Endothelial cell of umbilical vein (primary cell): ENCODE data around the gene URGCP. TPM values are rescaled to one million over a fixed set of nuclear protein-coding genes. Genes with fewer than 3 reads are reported as not detected.

Experiments used
- BruUV-seq: library from RNA; stranded (reverse); fragments of 400-500 nt; replicated peaks from 2 replicates; lab custom pipeline; 2021; lab: Mats Ljungman, UMichigan
- CTCF ChIA-PET: fragments of 300-600, 350-600 bp; sonication (Branson Sonifier 250); formaldehyde crosslinking; loops from one replicate; lab custom pipeline; 2021; ENCODE audit warnings: antibody characterized with exemption, inconsistent platforms; lab: Charles Lee
- POLR2A ChIA-PET: fragments of 300-600, 350-600 bp; sonication (Branson Sonifier 250); formaldehyde crosslinking; loops from one replicate; lab custom pipeline; 2021; ENCODE audit warnings: antibody characterized with exemption, inconsistent platforms; lab: Charles Lee
- DNase-seq: peaks from one replicate; pipeline ENCODE4 v3.0.0-alpha.2; 2011; ENCODE audit warnings: low read depth, low spot score
- FAIRE-seq: peaks from 2 replicates; lab custom pipeline; 2011; peaks lifted over from hg19 to GRCh38; lab: Jason Lieb, UNC
- H2AFZ ChIP-seq: 2 replicates; pipeline ENCODE4 v1.6.0; 2012; ENCODE audit warnings: low read depth, low read length, control low read depth, inconsistent platforms
- H3K27ac ChIP-seq: 2 replicates; pipeline ENCODE4 v1.5.1; 2011; ENCODE audit warnings: low read depth, mild to moderate bottlenecking, control low read depth, low read length, moderate library complexity; ENCODE audit not compliant: insufficient read depth
- H3K27me3 ChIP-seq, 2 experiments: 2 replicates each; pipeline versions ENCODE4 v1.6.0 to v1.6.1; 2011; ENCODE audit warnings: low read length in 2 of 2, mixed read lengths in 1 of 2; ENCODE audit not compliant: control insufficient read depth in 2 of 2, insufficient read depth in 2 of 2
- H3K36me3 ChIP-seq, 2 experiments: 2 replicates in 1 of 2; 3 replicates in 1 of 2; pipeline ENCODE4 v1.5.1; 2011; ENCODE audit warnings: low read length in 2 of 2, mild to moderate bottlenecking in 1 of 2, moderate library complexity in 1 of 2; ENCODE audit not compliant: control insufficient read depth in 2 of 2, insufficient read depth in 2 of 2; ENCODE audit errors: extremely low read depth in 1 of 2
- H3K4me1 ChIP-seq: 3 replicates; pipeline ENCODE4 v1.5.1; 2011; ENCODE audit warnings: mild to moderate bottlenecking, low read length; ENCODE audit not compliant: control insufficient read depth, insufficient read depth; ENCODE audit errors: extremely low read depth
- H3K4me2 ChIP-seq: 2 replicates; pipeline ENCODE4 v1.6.1; 2011; ENCODE audit warnings: low read length, control low read depth, mixed read lengths; ENCODE audit not compliant: insufficient read depth
- H3K4me3 ChIP-seq, 3 experiments: fragments of 200-600 bp in 1 of 3; sonication (generic), shearing (Covaris generic) in 1 of 3; replicated peaks in 1 of 3; 2 replicates each; pipeline ENCODE4 v1.5.1; 2011 to 2016; ENCODE audit warnings: control low read depth in 3 of 3, low read length in 3 of 3, mild to moderate bottlenecking in 2 of 3, inconsistent platforms in 1 of 3, low read depth in 1 of 3, moderate library complexity in 1 of 3; ENCODE audit not compliant: insufficient read depth in 1 of 3
- H3K79me2 ChIP-seq: 2 replicates; pipeline ENCODE4 v1.6.0; 2012; ENCODE audit warnings: low read length, inconsistent platforms; ENCODE audit not compliant: control insufficient read depth, insufficient read depth
- H3K9ac ChIP-seq: replicated peaks from 2 replicates; pipeline ENCODE3; 2011; ENCODE audit warnings: low read length, control low read depth; ENCODE audit not compliant: insufficient read depth; ENCODE audit errors: extremely low read depth
- H3K9me1 ChIP-seq: replicated peaks from 3 replicates; pipeline ENCODE4 v1.6.0; 2011; ENCODE audit warnings: mild to moderate bottlenecking, low read length; ENCODE audit not compliant: control insufficient read depth, insufficient read depth; ENCODE audit errors: extremely low read depth
- H3K9me3 ChIP-seq: replicated peaks from 2 replicates; pipeline ENCODE4 v1.5.1; 2012; ENCODE audit warnings: low read length, inconsistent platforms; ENCODE audit not compliant: control insufficient read depth, insufficient read depth
- H4K20me1 ChIP-seq: replicated peaks from 2 replicates; pipeline ENCODE3; 2011; ENCODE audit warnings: mild to moderate bottlenecking, low read length; ENCODE audit not compliant: control insufficient read depth, insufficient read depth; ENCODE audit errors: extremely low read depth
- CTCF ChIP-seq, 2 donors: IDR thresholded peaks; 1 replicate in 1 of 2; 2 replicates in 1 of 2; pipeline ENCODE4 v1.5.1; 2011; ENCODE audit warnings: low read length in 2 of 2, mild to moderate bottlenecking in 2 of 2, moderate library complexity in 2 of 2, control low read depth in 1 of 2, inconsistent platforms in 1 of 2, low read depth in 1 of 2; ENCODE audit not compliant: insufficient read depth in 1 of 2; ENCODE audit errors: extremely low read depth in 1 of 2
- EZH2 ChIP-seq: IDR thresholded peaks from 2 replicates; pipeline ENCODE4 v1.6.1; 2012; ENCODE audit warnings: borderline replicate concordance, low read depth, mild to moderate bottlenecking, moderate library complexity, low read length, inconsistent platforms; ENCODE audit not compliant: severe bottlenecking
- FOS ChIP-seq: IDR thresholded peaks from 2 replicates; pipeline ENCODE4 v1.6.1; 2011; ENCODE audit warnings: mild to moderate bottlenecking, low read length, moderate library complexity, borderline replicate concordance; ENCODE audit not compliant: insufficient read depth
- GATA2 ChIP-seq: IDR thresholded peaks from 2 replicates; pipeline ENCODE4 v1.7.0; 2011; ENCODE audit warnings: low read depth, mild to moderate bottlenecking, moderate library complexity, mixed read lengths, low read length; ENCODE audit not compliant: insufficient read length, insufficient read depth
- JUN ChIP-seq: IDR thresholded peaks from 2 replicates; pipeline ENCODE4 v1.6.1; 2011; ENCODE audit warnings: borderline replicate concordance, low read depth; ENCODE audit not compliant: insufficient read length, insufficient read depth
- MAX ChIP-seq: IDR thresholded peaks from 2 replicates; pipeline ENCODE4 v1.6.1; 2011; ENCODE audit not compliant: insufficient read depth, insufficient read length
- MYC ChIP-seq: IDR thresholded peaks from one replicate; pipeline ENCODE4 v1.6.1; 2011; ENCODE audit warnings: mild to moderate bottlenecking, low read depth, low read length
- POLR2A ChIP-seq: IDR thresholded peaks from 2 replicates; pipeline ENCODE4 v1.6.1; 2012; ENCODE audit warnings: low read depth, mild to moderate bottlenecking, control low read depth, low read length
- POLR2AphosphoS5 ChIP-seq: IDR thresholded peaks from 2 replicates; pipeline ENCODE4 v1.6.1; 2012; ENCODE audit warnings: low read depth, mild to moderate bottlenecking, control low read depth, low read length, moderate library complexity; ENCODE audit not compliant: insufficient read depth
- dilution Hi-C: fragments of 300-500 bp; cut with MboI; formaldehyde crosslinking; loops from one replicate; pipeline ENCODE4 v1.15.0; 2019; ENCODE audit warnings: low sequenced_read_pairs; ENCODE audit not compliant: extremely low pct_ligation_motif_present
- intact Hi-C: fragments of 100-400 bp; cut with micrococcal nuclease; formaldehyde crosslinking; loops from one replicate; pipeline ENCODE4 v1.10.0; 2022
- polyA plus RNA-seq, 4 experiments: library from polyadenylated mRNA; depleted of rRNA in 3 of 4; stranded (reverse) in 3 of 4; unstranded in 1 of 4; fragments of >200 nt; gene quantifications; 2 replicates each; pipeline versions ENCODE4 v1.2.1 to v1.2.3, GENCODE V29; 2011 to 2012; ENCODE audit warnings: missing spikeins in 1 of 4
- total RNA-seq: library from RNA; stranded (reverse); gene quantifications from 2 replicates; pipeline ENCODE4 v1.2.3, GENCODE V29; 2021

Gene URGCP
- total and polyA plus RNA-seq, 2 donors (not counting 3 experiments of a cell fraction or from before 2014, with no cell fraction given), result 13.1 to 25.3 TPM

GRCh38 chr7:43956027-43956426 lies 49.6 kb upstream of the URGCP start:
- POLR2A ChIA-PET, result no interaction called here
- H3K79me2 ChIP-seq, result no peaks in the 10 kb centered on the region
- H4K20me1 ChIP-seq, result no peaks in the 10 kb centered on the region
- intact Hi-C loops (no loop called here), dilution Hi-C loops (no loop called here)
- TF ChIP-seq EZH2 (no peak), MAX (no peak), FOS (no peak), CTCF (IDR thresholded peaks at IDR 0.05; ENCODE audit: extremely low read depth in 1 of 2, insufficient read depth in 1 of 2, low read depth in 1 of 2, low read length in 2 of 2) (no peak), POLR2AphosphoS5 (no peak), JUN (no peak), POLR2A (no peak), MYC (no peak), GATA2 (no peak)
- H3K9me3 ChIP-seq, result no peaks in the 10 kb centered on the region
- CTCF ChIA-PET, result interaction anchor here (2.6 to 3.5 kb wide), 2 partner anchors 12 to 117 kb away, joined by 12 to 20 read pairs; no protein-coding TSS in a partner anchor
- no peak overlapping the region for H3K27ac ChIP-seq
- no peak overlapping the region for H3K4me2 ChIP-seq
- BruUV-seq, result no TSS peak
- H3K27me3 ChIP-seq, result no peaks in the 10 kb centered on the region
- H3K4me1 ChIP-seq, result peaks cover 4% of the 10 kb centered on the region
- no peaks in the 10 kb centered on the region for H3K36me3 ChIP-seq
- H3K4me3 ChIP-seq, result no peak overlapping the region
- FAIRE-seq (no peak), DNase-seq (peak; percentile 8)
- no peak overlapping the region for H3K9ac ChIP-seq
- no peaks in the 10 kb centered on the region for H3K9me1 ChIP-seq
- no peak overlapping the region for H2AFZ ChIP-seq
